A673 (cell line): ENCODE results near the gene GSG1L. TPM values are rescaled to one million over a fixed set of nuclear protein-coding genes. Genes with fewer than 3 reads are reported as not detected.

Source experiments
- BruUV-seq: library from RNA; stranded (reverse); fragments of 400-500 nt; replicated peaks from 2 replicates; lab custom pipeline; 2021; lab: Mats Ljungman, UMichigan
- CTCF ChIA-PET: fragments of 300-600 bp; sonication (Branson Sonifier 250); formaldehyde crosslinking; loops from one replicate; lab custom pipeline; 2022; ENCODE audit warnings: antibody characterized with exemption; lab: Charles Lee
- POLR2A ChIA-PET: fragments of 300-600 bp; sonication (Branson Sonifier 250); formaldehyde crosslinking; loops from one replicate; lab custom pipeline; 2022; ENCODE audit warnings: antibody characterized with exemption; ENCODE audit not compliant: low non-redundant PET; lab: Charles Lee
- DNase-seq: peaks from one replicate; pipeline ENCODE4 v3.0.0-alpha.2; 2015; ENCODE audit warnings: low spot score
- H3K27ac ChIP-seq: fragments of 200-600 bp; sonication (generic); 2 replicates; pipeline ENCODE4 v1.5.1; 2016; ENCODE audit warnings: mixed run types, low read depth, mild to moderate bottlenecking, mixed read lengths, antibody characterized with exemption, low read length; ENCODE audit not compliant: poor library complexity, severe bottlenecking
- H3K27me3 ChIP-seq: fragments of 200-600 bp; sonication (generic); replicated peaks from 2 replicates; pipeline ENCODE4 v1.6.1; 2017; ENCODE audit warnings: mixed run types, low read depth, mild to moderate bottlenecking, mixed read lengths, antibody characterized with exemption, low read length; ENCODE audit not compliant: insufficient read depth, poor library complexity
- H3K36me3 ChIP-seq: fragments of 200-600 bp; sonication (generic); 2 replicates; pipeline ENCODE4 v1.6.1; 2016; ENCODE audit warnings: mixed run types, mild to moderate bottlenecking, mixed read lengths, antibody characterized with exemption, low read length; ENCODE audit not compliant: insufficient read depth, poor library complexity, severe bottlenecking
- H3K4me1 ChIP-seq: fragments of 200-600 bp; sonication (generic); 2 replicates; pipeline ENCODE4 v1.6.1; 2017; ENCODE audit warnings: mixed run types, mild to moderate bottlenecking, mixed read lengths, antibody characterized with exemption, low read length; ENCODE audit not compliant: insufficient read depth, poor library complexity, severe bottlenecking
- H3K4me3 ChIP-seq: fragments of 200-600 bp; sonication (generic); 2 replicates; pipeline ENCODE4 v1.5.1; 2016; ENCODE audit warnings: low read depth, mixed run types, mild to moderate bottlenecking, mixed read lengths, low read length; ENCODE audit not compliant: poor library complexity, severe bottlenecking
- H3K9me3 ChIP-seq: fragments of 200-600 bp; sonication (generic); 2 replicates; pipeline ENCODE4 v1.6.1; 2016; ENCODE audit warnings: mixed run types, low read depth, mild to moderate bottlenecking, mixed read lengths, antibody characterized with exemption, low read length; ENCODE audit not compliant: poor library complexity, severe bottlenecking
- CTCF ChIP-seq: fragments of 300-800, 200-600 bp; sonication (generic); conservative IDR thresholded peaks from 2 replicates; pipeline ENCODE4 v1.5.1; 2017; ENCODE audit warnings: low read depth, mild to moderate bottlenecking, antibody characterized with exemption, low read length, moderate library complexity, mixed read lengths
- EZH2 ChIP-seq: fragments of 200-600 bp; sonication (generic); IDR thresholded peaks from 2 replicates; pipeline ENCODE4 v1.6.1; 2017; ENCODE audit warnings: borderline replicate concordance, low read depth, mild to moderate bottlenecking, mixed read lengths, antibody characterized with exemption, low read length; ENCODE audit not compliant: poor library complexity, severe bottlenecking
- intact Hi-C: fragments of 100-400 bp; cut with micrococcal nuclease; formaldehyde crosslinking; loops from one replicate; pipeline ENCODE4 v1.10.0; 2022; ENCODE audit not compliant: unreplicated experiment
- total RNA-seq: library from RNA; stranded (reverse); gene quantifications from 2 replicates; pipeline ENCODE4 v1.2.3, GENCODE V29; 2021

Gene GSG1L
- total RNA-seq, 1 experiment from 2014 or later: not detected

- ChIA-PET CTCF (no interaction called here), POLR2A (no interaction called here)
- BruUV-seq: no TSS peak
- no peaks in the 10 kb centered on the region for H3K4me1 ChIP-seq
- H3K4me3 ChIP-seq: no peak overlapping the region
- intact Hi-C loops: no loop called here
- no peaks in the 10 kb centered on the region for H3K27me3 ChIP-seq
- no peak overlapping the region for H3K27ac ChIP-seq
- H3K9me3 ChIP-seq: no peaks in the 10 kb centered on the region
- no peak for DNase-seq
- TF ChIP-seq EZH2: no peak
- no peak for TF ChIP-seq CTCF
- H3K36me3 ChIP-seq: no peaks in the 10 kb centered on the region
These were observed 60.3 kb downstream of the GSG1L start for GRCh38 chr16:28003021-28003865.

DNA sequence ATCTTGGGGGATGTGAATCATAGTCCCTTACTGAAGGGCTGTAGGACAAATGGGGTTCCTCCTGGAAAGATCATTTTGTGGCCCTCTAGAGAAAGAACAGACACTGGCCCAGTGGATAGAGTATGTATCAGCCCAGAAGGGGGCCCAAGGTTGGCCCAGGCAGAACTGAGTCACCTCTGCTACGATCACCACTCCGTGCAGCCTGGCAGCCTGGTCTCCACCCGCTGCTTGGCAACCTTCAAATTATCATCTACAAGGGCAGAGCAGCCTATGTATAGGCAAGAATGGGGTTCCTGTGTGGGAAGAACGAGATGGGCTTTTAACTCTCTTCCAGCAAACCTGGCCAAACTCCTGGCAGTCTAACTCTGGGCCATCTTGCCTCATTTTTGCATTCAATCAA, 61.9 kb downstream of the GSG1L start:
- Histone ChIP-seq H3K36me3 (no peaks in the 10 kb centered on the region), H3K9me3 (no peaks in the 10 kb centered on the region), H3K27me3 (no peaks in the 10 kb centered on the region), H3K27ac (no peak overlapping the region), H3K4me3 (no peak overlapping the region), H3K4me1 (no peaks in the 10 kb centered on the region)
- no peak for TF ChIP-seq CTCF
- TF ChIP-seq EZH2: no peak
- CTCF ChIA-PET: no interaction called here
- no TSS peak for BruUV-seq
- POLR2A ChIA-PET: no interaction called here
- intact Hi-C loops: no loop called here
- DNase-seq: no peak

DNA sequence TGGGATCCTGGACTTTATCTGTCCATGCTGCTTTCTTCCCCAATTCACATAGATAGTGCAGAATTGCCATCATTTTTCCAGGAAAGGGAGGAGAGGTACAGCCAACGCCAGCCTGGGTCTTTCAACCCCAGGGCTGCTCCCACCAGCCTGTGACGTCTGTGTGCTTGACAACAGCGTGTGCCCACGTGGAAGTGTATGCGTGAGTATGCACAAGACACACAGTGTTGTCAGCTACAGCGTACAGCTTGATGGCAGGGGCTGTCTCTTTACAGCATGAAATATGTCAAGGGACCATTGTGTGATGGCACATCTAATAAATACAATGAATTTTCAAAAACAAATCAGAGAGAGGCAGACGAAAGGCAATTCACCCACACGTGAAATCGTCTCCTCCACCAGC, 62.3 kb downstream of the GSG1L start:
- POLR2A ChIA-PET: no interaction called here
- BruUV-seq: no TSS peak
- TF ChIP-seq CTCF (no peak), EZH2 (no peak)
- H3K27me3 ChIP-seq: no peaks in the 10 kb centered on the region
- no peaks in the 10 kb centered on the region for H3K36me3 ChIP-seq
- CTCF ChIA-PET: no interaction called here
- H3K9me3 ChIP-seq: no peaks in the 10 kb centered on the region
- intact Hi-C loops: no loop called here
- H3K4me3 ChIP-seq: no peak overlapping the region
- DNase-seq: no peak
- H3K27ac ChIP-seq: no peak overlapping the region
- H3K4me1 ChIP-seq: no peaks in the 10 kb centered on the region
